Activated B cell treated with CpG ODN at 0.5 μM for 24 hours (primary cell): ENCODE results near the gene IDE. TPM values are rescaled to one million over a fixed set of nuclear protein-coding genes. Genes with fewer than 3 reads are reported as not detected.

ENCODE experiments used
- ATAC-seq: fragments of 200-7000 bp; cut with Tn5 transposase; one replicate; pipeline ENCODE4 v1.10.0; 2021; ENCODE audit warnings: low read depth, mild to moderate bottlenecking, moderate library complexity
- CTCF ChIA-PET: fragments of 350-600 bp; sonication (Branson Sonifier 250); formaldehyde crosslinking; loops from one replicate; lab custom pipeline; 2021; ENCODE audit warnings: antibody characterized with exemption; lab: Charles Lee
- POLR2A ChIA-PET: fragments of 350-600 bp; sonication (Branson Sonifier 250); formaldehyde crosslinking; loops from one replicate; lab custom pipeline; 2021; ENCODE audit warnings: antibody characterized with exemption; lab: Charles Lee
- DNase-seq: peaks from one replicate; pipeline ENCODE4 v3.0.0; 2022
- H3K27ac Mint-ChIP-seq: one replicate; pipeline ENCODE4 v1.8.0; 2020; ENCODE audit warnings: mixed read lengths
- H3K27me3 Mint-ChIP-seq: one replicate; pipeline ENCODE4 v1.8.0; 2021; ENCODE audit warnings: mixed read lengths
- H3K36me3 Mint-ChIP-seq: one replicate; pipeline ENCODE4 v1.8.0; 2021; ENCODE audit warnings: low read depth, mixed read lengths
- H3K4me1 Mint-ChIP-seq: one replicate; pipeline ENCODE4 v1.8.0; 2021; ENCODE audit warnings: mixed read lengths
- H3K4me3 Mint-ChIP-seq: one replicate; pipeline ENCODE4 v1.8.0; 2020; ENCODE audit warnings: mild to moderate bottlenecking, mixed read lengths
- H3K9me3 Mint-ChIP-seq: one replicate; pipeline ENCODE4 v1.8.0; 2020; ENCODE audit warnings: mixed read lengths
- CTCF ChIP-seq: fragments of 200-600 bp; IDR thresholded peaks from one replicate; pipeline ENCODE4 v1.8.0; 2022; ENCODE audit warnings: antibody characterized with exemption, mild to moderate bottlenecking
- intact Hi-C: fragments of 100-400 bp; cut with micrococcal nuclease; formaldehyde crosslinking; loops from one replicate; pipeline ENCODE4 v1.15.1; 2024
- total RNA-seq: library from RNA; stranded (reverse); gene quantifications from 2 replicates; pipeline ENCODE4 v1.2.3, GENCODE V29; 2022

Gene IDE
- total RNA-seq, 1 donor from 2014 or later = 39.2 TPM

- POLR2A ChIA-PET = interaction anchor here (1.4 kb wide), 1 partner anchor 23 kb away, joined by 4 read pairs; no protein-coding TSS in a partner anchor
- ATAC-seq (peak; percentile 92), DNase-seq (no peak)
- intact Hi-C loops = no loop called here
- CTCF ChIA-PET = interaction anchor here (12.9 kb wide), 1 partner anchor 49 kb away, joined by 143 read pairs; no protein-coding TSS in a partner anchor
- Mint-ChIP-seq H3K4me3 (no peak overlapping the region), H3K4me1 (peaks cover 44% of the 10 kb centered on the region), H3K36me3 (peaks cover 14% of the 10 kb centered on the region), H3K9me3 (no peaks in the 10 kb centered on the region), H3K27me3 (no peaks in the 10 kb centered on the region), H3K27ac (peak overlapping the region; percentile 3)
- no peak for TF ChIP-seq CTCF
Measured at GRCh38 chr10:92567952-92568600, 5.8 kb downstream of the IDE start.

GRCh38 chr10:92562424-92562823, 11.5 kb downstream of the IDE start:
- Mint-ChIP-seq H3K9me3 (peaks cover 5% of the 10 kb centered on the region), H3K27ac (no peak overlapping the region), H3K4me1 (peaks cover 9% of the 10 kb centered on the region), H3K36me3 (peaks cover 45% of the 10 kb centered on the region), H3K4me3 (no peak overlapping the region), H3K27me3 (no peaks in the 10 kb centered on the region)
- DNase-seq = no peak
- POLR2A ChIA-PET = interaction anchor here (0.7 kb wide), 1 partner anchor 460 kb away, joined by 3 read pairs; no protein-coding TSS in a partner anchor
- no peak for ATAC-seq
- intact Hi-C loops = no loop called here
- no peak for TF ChIP-seq CTCF
- CTCF ChIA-PET = interaction anchor here (0.6 kb wide), 1 partner anchor 322 kb away, joined by 3 read pairs; no protein-coding TSS in a partner anchor

DNA sequence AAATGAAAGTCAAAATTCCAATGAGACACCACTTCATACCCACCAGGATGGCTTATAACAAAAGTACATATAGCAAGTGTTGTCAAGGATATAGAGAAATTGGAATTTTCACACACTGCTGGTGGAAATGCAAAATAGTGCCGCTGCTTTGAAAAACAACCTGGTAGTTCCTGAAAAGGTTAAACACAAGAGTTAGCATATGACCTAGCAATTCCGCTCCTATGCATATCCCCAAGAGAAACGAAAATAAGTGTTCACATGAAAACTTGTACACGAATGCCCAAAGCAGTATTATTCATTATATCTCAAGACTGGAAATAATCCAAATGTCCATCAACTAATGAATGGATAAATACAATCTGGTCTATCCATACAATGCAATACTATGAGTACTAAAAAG, 14.8 kb downstream of the IDE start:
- CTCF ChIA-PET = no interaction called here
- POLR2A ChIA-PET = no interaction called here
- H3K36me3 Mint-ChIP-seq = peaks cover 53% of the 10 kb centered on the region
- peaks cover 3% of the 10 kb centered on the region for H3K4me1 Mint-ChIP-seq
- no peaks in the 10 kb centered on the region for H3K27me3 Mint-ChIP-seq
- H3K27ac Mint-ChIP-seq = no peak overlapping the region
- intact Hi-C loops = no loop called here
- H3K9me3 Mint-ChIP-seq = peaks cover 8% of the 10 kb centered on the region
- DNase-seq (no peak), ATAC-seq (no peak)
- no peak overlapping the region for H3K4me3 Mint-ChIP-seq
- no peak for TF ChIP-seq CTCF

DNA sequence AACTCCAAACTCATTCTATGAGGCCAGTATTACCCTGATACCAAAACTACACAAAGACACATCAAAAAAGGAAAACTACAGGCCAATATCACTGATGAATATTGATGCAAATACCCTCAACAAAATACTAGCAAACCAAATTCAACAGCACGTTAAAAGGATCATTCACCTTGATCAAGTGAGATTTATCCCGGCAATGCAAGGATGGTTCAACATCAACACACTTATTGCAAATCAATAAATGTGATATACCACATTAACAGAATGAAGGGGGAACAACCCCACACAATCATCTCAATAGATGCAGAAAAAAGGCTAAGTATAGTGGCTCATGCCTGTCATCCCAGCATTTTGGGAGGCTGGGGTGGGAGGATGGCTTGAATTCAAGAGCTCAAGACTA, 19.9 kb downstream of the IDE start:
- Mint-ChIP-seq H3K4me3 (no peak overlapping the region), H3K4me1 (peaks cover 17% of the 10 kb centered on the region), H3K9me3 (peaks cover 10% of the 10 kb centered on the region), H3K36me3 (peaks cover 48% of the 10 kb centered on the region), H3K27me3 (no peaks in the 10 kb centered on the region), H3K27ac (no peak overlapping the region)
- ChIA-PET CTCF (no interaction called here), POLR2A (no interaction called here)
- TF ChIP-seq CTCF = no peak
- ATAC-seq = no peak
- no peak for DNase-seq
- intact Hi-C loops = loop anchor here (2.0 kb wide), 1 partner anchor 19 kb away; no protein-coding TSS in a partner anchor

GRCh38 chr10:92552310-92552709, 21.6 kb downstream of the IDE start:
- ATAC-seq = no peak
- H3K36me3 Mint-ChIP-seq = peaks cover 39% of the 10 kb centered on the region
- H3K27me3 Mint-ChIP-seq = no peaks in the 10 kb centered on the region
- no peak for DNase-seq
- H3K4me3 Mint-ChIP-seq = no peak overlapping the region
- CTCF ChIA-PET = no interaction called here
- POLR2A ChIA-PET = no interaction called here
- intact Hi-C loops = loop anchor here (2.0 kb wide), 1 partner anchor 20 kb away; no protein-coding TSS in a partner anchor
- H3K9me3 Mint-ChIP-seq = peaks cover 10% of the 10 kb centered on the region
- no peak overlapping the region for H3K27ac Mint-ChIP-seq
- H3K4me1 Mint-ChIP-seq = peaks cover 17% of the 10 kb centered on the region
- no peak for TF ChIP-seq CTCF
